HG03457 (cell line): Measurements from ENCODE around the gene SYNGR2.
"Not testable (repeated sequence)": the region's sequence is repeated elsewhere in the genome, so short reads cannot be mapped to it uniquely, and the experiment has no call there.

Experiments
- ATAC-seq: cut with Tn5 transposase; IDR thresholded peaks from one replicate; pipeline ENCODE4 v1.9.1; 2021; ENCODE audit warnings: moderate number of reproducible peaks; ENCODE audit not compliant: unreplicated experiment

Gene SYNGR2

GRCh38 chr17:78129351-78130089, 38.9 kb upstream of the SYNGR2 start:
- no peak for ATAC-seq

GRCh38 chr17:78130090-78130436, 38.3 kb upstream of the SYNGR2 start:
- no peak for ATAC-seq

GRCh38 chr17:78130437-78131101, 37.8 kb upstream of the SYNGR2 start, which contains the start of gene TMC8:
TMC8 (plus strand) TSS chr17:78130771; CDS start chr17:78131589, 818 bp downstream.
- ATAC-seq, result no peak

- ATAC-seq, result no peak
Measured at GRCh38 chr17:78131172-78132083, 37.0 kb upstream of the SYNGR2 start.

- ATAC-seq, result no peak
Measured at GRCh38 chr17:78132084-78132676, 36.2 kb upstream of the SYNGR2 start.

- no peak for ATAC-seq
Measured at GRCh38 chr17:78132767-78133178, 35.6 kb upstream of the SYNGR2 start.

- ATAC-seq, result no peak
Measured at GRCh38 chr17:78133179-78133951, 35.0 kb upstream of the SYNGR2 start.

- ATAC-seq, result no peak
Measured at GRCh38 chr17:78133971-78134898, 34.1 kb upstream of the SYNGR2 start.

GRCh38 chr17:78134899-78135385, 33.4 kb upstream of the SYNGR2 start:
- no peak for ATAC-seq

- ATAC-seq, result no peak
Measured at GRCh38 chr17:78135858-78136500, 32.4 kb upstream of the SYNGR2 start.

GRCh38 chr17:78137392-78138203, 30.8 kb upstream of the SYNGR2 start:
- no peak for ATAC-seq

- ATAC-seq, result no peak
Measured at GRCh38 chr17:78138204-78139060, 29.9 kb upstream of the SYNGR2 start.

- not testable (repeated sequence) for ATAC-seq
Measured at GRCh38 chr17:78139861-78140168, 28.6 kb upstream of the SYNGR2 start.

- peak; percentile 56 for ATAC-seq
Measured at GRCh38 chr17:78140169-78141051, 28.0 kb upstream of the SYNGR2 start.

GRCh38 chr17:78141437-78142118, 26.8 kb upstream of the SYNGR2 start:
- no peak for ATAC-seq
